B cell (primary cell): ENCODE data around the gene SPOCK3. TPM values are rescaled to one million over a fixed set of nuclear protein-coding genes. Genes with fewer than 3 reads are reported as not detected.

Experiments used
- ATAC-seq: fragments of 200-7000 bp; cut with Tn5 transposase; one replicate; pipeline ENCODE4 v1.10.0; 2021; ENCODE audit warnings: low read depth, mild to moderate bottlenecking, moderate number of reproducible peaks, moderate library complexity
- CTCF ChIA-PET: fragments of 350-600 bp; sonication (Branson Sonifier 250); formaldehyde crosslinking; loops from one replicate; lab custom pipeline; 2021; ENCODE audit warnings: antibody characterized with exemption, inconsistent platforms; lab: Charles Lee
- POLR2A ChIA-PET: fragments of 350-600 bp; sonication (Branson Sonifier 250); formaldehyde crosslinking; loops from one replicate; lab custom pipeline; 2021; ENCODE audit warnings: antibody characterized with exemption; lab: Charles Lee
- DNase-seq: peaks from one replicate; pipeline ENCODE4 v3.0.0; 2013
- H2AFZ ChIP-seq: 2 replicates; pipeline ENCODE4 v1.6.1; 2012; ENCODE audit warnings: mild to moderate bottlenecking, low read depth, low read length; ENCODE audit not compliant: insufficient read depth, poor library complexity, severe bottlenecking
- H3K27ac ChIP-seq, 2 donors: 1 replicate in 1 of 2; 2 replicates in 1 of 2; pipeline ENCODE4 v1.5.1; 2012 to 2013; ENCODE audit warnings: low read length in 2 of 2, mild to moderate bottlenecking in 2 of 2, moderate library complexity in 1 of 2
- H3K27me3 ChIP-seq, 4 experiments: fragments of 200-600 bp in 1 of 4; sonication (generic) in 1 of 4; replicated peaks in 1 of 4; 1 replicate in 2 of 4; 2 replicates in 2 of 4; pipeline versions ENCODE4 v1.6.1 to v1.7.0; 2013 to 2016; ENCODE audit warnings: low read length in 3 of 4, mild to moderate bottlenecking in 2 of 4, mixed read lengths in 1 of 4, moderate library complexity in 1 of 4; ENCODE audit not compliant: insufficient read depth in 4 of 4, control insufficient read depth in 3 of 4; ENCODE audit errors: control extremely low read depth in 1 of 4
- H3K36me3 ChIP-seq, 2 experiments: replicated peaks in 1 of 2; 1 replicate in 1 of 2; 2 replicates in 1 of 2; pipeline versions ENCODE4 v1.6.1 to v1.7.1; 2013; ENCODE audit warnings: low read length in 1 of 2; ENCODE audit not compliant: insufficient read depth in 2 of 2, control insufficient read depth in 1 of 2; ENCODE audit errors: control extremely low read depth in 1 of 2, extremely low read depth in 1 of 2
- H3K4me1 ChIP-seq, 2 donors: fragments of 200-600 bp in 1 of 2; sonication (generic) in 1 of 2; 1 replicate in 1 of 2; 2 replicates in 1 of 2; pipeline versions ENCODE4 v1.5.1 to v1.6.1; 2013 to 2017; ENCODE audit warnings: low read length in 2 of 2; ENCODE audit not compliant: control insufficient read depth in 2 of 2, insufficient read depth in 2 of 2
- H3K4me2 ChIP-seq: replicated peaks from 2 replicates; pipeline ENCODE3; 2012; ENCODE audit warnings: mild to moderate bottlenecking, low read depth, low read length; ENCODE audit not compliant: poor library complexity, severe bottlenecking
- H3K4me3 ChIP-seq, 5 experiments: fragments of 200-600 bp in 1 of 5; sonication (generic) in 1 of 5; 1 replicate in 3 of 5; 2 replicates in 2 of 5; pipeline versions ENCODE4 v1.5.1 to v1.7.0; 2011 to 2016; ENCODE audit warnings: low read length in 4 of 5, mild to moderate bottlenecking in 4 of 5, low read depth in 2 of 5, control low read depth in 1 of 5, moderate library complexity in 1 of 5; ENCODE audit not compliant: insufficient read depth in 1 of 5; ENCODE audit errors: control extremely low read depth in 1 of 5, extremely low read depth in 1 of 5
- H3K79me2 ChIP-seq: fragments of 200-600 bp; sonication (generic); one replicate; pipeline ENCODE4 v1.6.0; 2016; ENCODE audit warnings: low read length; ENCODE audit not compliant: control insufficient read depth, insufficient read depth
- H3K9ac ChIP-seq: fragments of 200-600 bp; sonication (generic); 2 replicates; pipeline ENCODE4 v1.6.1; 2017; ENCODE audit warnings: mild to moderate bottlenecking, low read length, moderate library complexity
- H3K9me3 ChIP-seq, 3 donors: one replicate each; pipeline versions ENCODE4 v1.6.1 to v1.7.1; 2013; ENCODE audit warnings: low read length in 2 of 3; ENCODE audit not compliant: control insufficient read depth in 2 of 3, insufficient read depth in 1 of 3; ENCODE audit errors: control extremely low read depth in 1 of 3
- H4K20me1 ChIP-seq: 2 replicates; pipeline ENCODE4 v1.6.0; 2012; ENCODE audit warnings: mild to moderate bottlenecking, low read length; ENCODE audit not compliant: insufficient read depth, control insufficient read depth, poor library complexity, severe bottlenecking
- H3K27ac Mint-ChIP-seq: one replicate; pipeline ENCODE4 v1.8.0; 2021; ENCODE audit warnings: mixed read lengths
- H3K27me3 Mint-ChIP-seq: one replicate; pipeline ENCODE4 v1.8.0; 2021; ENCODE audit warnings: mixed read lengths
- H3K4me1 Mint-ChIP-seq: one replicate; pipeline ENCODE4 v1.8.0; 2021; ENCODE audit warnings: mixed read lengths
- H3K4me3 Mint-ChIP-seq: one replicate; pipeline ENCODE4 v1.8.0; 2021; ENCODE audit warnings: mixed read lengths
- H3K9me3 Mint-ChIP-seq: one replicate; pipeline ENCODE4 v1.8.0; 2022; ENCODE audit warnings: mixed read lengths; ENCODE audit not compliant: insufficient read depth
- EZH2 ChIP-seq: IDR thresholded peaks from 2 replicates; pipeline ENCODE4 v1.6.1; 2012; ENCODE audit warnings: borderline replicate concordance, low read depth, mild to moderate bottlenecking, moderate library complexity, low read length; ENCODE audit not compliant: insufficient read depth, poor library complexity, severe bottlenecking
- WGBS: methylation state at CpG from one replicate; pipeline ENCODE4 v1.1.5; 2013; ENCODE audit warnings: missing lambda C conversion rate; ENCODE audit not compliant: insufficient coverage; 5-methylcytosine and 5-hydroxymethylcytosine counted together
- intact Hi-C: fragments of 100-400 bp; cut with micrococcal nuclease; formaldehyde crosslinking; loops from one replicate; pipeline ENCODE4 v1.10.0; 2022
- polyA plus RNA-seq: library from polyadenylated mRNA; depleted of rRNA; stranded (reverse); fragments of >200 nt; gene quantifications from 2 replicates; pipeline ENCODE4 v1.2.3, GENCODE V29; 2012
- total RNA-seq, 2 donors: library from RNA; stranded (reverse); fragments of 120-200 nt in 1 of 2; gene quantifications; 1 replicate in 1 of 2; 2 replicates in 1 of 2; pipeline versions ENCODE4 v1.2.3 to v1.2.4, GENCODE V29; 2013 to 2022
- TF ChIP-seq, protein P1 (sequence below): fragments of 200-600 bp; IDR thresholded peaks from one replicate; pipeline ENCODE4 v1.8.0; 2022; ENCODE audit warnings: antibody characterized with exemption, mild to moderate bottlenecking

The SPOCK3 gene
- total and polyA plus RNA-seq, 2 donors (not counting 1 experiment from before 2014, with no cell fraction given): not detected

DNA sequence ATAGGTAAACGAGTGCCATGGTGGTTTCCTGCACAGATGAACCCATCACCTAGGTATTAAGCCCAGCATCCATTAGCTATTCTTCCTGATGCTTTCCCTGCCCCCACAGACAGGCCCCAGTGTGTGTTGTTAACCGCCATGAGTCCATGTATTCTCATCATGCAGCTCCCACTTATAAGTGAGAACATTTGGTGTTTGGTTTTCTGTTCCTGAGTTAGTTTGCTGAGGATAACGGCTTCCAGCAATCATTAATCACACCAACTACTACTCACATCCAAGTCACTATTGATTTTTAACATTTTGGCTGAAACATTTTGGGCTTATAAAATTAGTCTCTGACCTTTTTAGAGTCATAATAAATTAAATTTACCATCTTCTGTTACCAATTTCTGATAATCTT lies 205.3 kb downstream of the SPOCK3 start:
- 71% methylated on average over 1 of the region's 3 CpGs for WGBS

DNA sequence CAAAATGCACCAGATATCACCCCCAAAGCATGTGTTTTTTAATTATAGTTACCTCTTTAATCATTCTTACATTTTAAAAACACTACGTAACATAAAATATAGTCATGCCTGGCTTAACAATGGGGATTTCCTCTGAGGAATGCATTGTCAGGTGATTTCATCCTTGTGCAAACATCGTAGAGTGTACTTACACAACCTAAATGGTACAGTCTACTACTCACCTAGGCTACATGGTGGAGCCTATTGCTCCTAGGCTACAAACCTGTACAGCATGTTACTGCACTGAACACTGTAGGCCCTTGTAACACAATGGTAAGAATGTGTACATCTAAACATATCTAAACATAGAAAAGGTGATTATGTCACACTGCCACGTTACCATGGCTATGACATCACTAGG lies 208.6 kb downstream of the SPOCK3 start:
- no peaks in the 10 kb centered on the region for H3K36me3 ChIP-seq
- Mint-ChIP-seq H3K4me3 (no peak overlapping the region), H3K27me3 (no peaks in the 10 kb centered on the region), H3K4me1 (peaks cover 1% of the 10 kb centered on the region), H3K9me3 (no peaks in the 10 kb centered on the region), H3K27ac (no peak overlapping the region)
- intact Hi-C loops: no loop called here
- no peaks in the 10 kb centered on the region for H3K9me3 ChIP-seq
- ChIA-PET CTCF (interaction anchor here (0.7 kb wide), 1 partner anchor 12 kb away, joined by 5 read pairs; no protein-coding TSS in a partner anchor), POLR2A (no interaction called here)
- ATAC-seq (no peak), DNase-seq (no peak)
- TF ChIP-seq, protein P1, sequence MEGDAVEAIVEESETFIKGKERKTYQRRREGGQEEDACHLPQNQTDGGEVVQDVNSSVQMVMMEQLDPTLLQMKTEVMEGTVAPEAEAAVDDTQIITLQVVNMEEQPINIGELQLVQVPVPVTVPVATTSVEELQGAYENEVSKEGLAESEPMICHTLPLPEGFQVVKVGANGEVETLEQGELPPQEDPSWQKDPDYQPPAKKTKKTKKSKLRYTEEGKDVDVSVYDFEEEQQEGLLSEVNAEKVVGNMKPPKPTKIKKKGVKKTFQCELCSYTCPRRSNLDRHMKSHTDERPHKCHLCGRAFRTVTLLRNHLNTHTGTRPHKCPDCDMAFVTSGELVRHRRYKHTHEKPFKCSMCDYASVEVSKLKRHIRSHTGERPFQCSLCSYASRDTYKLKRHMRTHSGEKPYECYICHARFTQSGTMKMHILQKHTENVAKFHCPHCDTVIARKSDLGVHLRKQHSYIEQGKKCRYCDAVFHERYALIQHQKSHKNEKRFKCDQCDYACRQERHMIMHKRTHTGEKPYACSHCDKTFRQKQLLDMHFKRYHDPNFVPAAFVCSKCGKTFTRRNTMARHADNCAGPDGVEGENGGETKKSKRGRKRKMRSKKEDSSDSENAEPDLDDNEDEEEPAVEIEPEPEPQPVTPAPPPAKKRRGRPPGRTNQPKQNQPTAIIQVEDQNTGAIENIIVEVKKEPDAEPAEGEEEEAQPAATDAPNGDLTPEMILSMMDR: no peak
- no peak for TF ChIP-seq EZH2
- H2AFZ ChIP-seq: no peak overlapping the region
- H3K9ac ChIP-seq: no peak overlapping the region
- H3K27ac ChIP-seq: no peak overlapping the region
- WGBS: 100% methylated on average over 2 of the region's 3 CpGs
- no peaks in the 10 kb centered on the region for H3K4me1 ChIP-seq
- H3K4me3 ChIP-seq: no peak overlapping the region
- H3K4me2 ChIP-seq: no peak overlapping the region
- H4K20me1 ChIP-seq: no peaks in the 10 kb centered on the region
- no peaks in the 10 kb centered on the region for H3K27me3 ChIP-seq
- no peaks in the 10 kb centered on the region for H3K79me2 ChIP-seq

More for the DNA sequence above, 205.3 kb downstream of the SPOCK3 start:
- intact Hi-C loops: no loop called here
- ChIA-PET POLR2A (no interaction called here), CTCF (no interaction called here)
- Histone ChIP-seq H3K4me1 (no peaks in the 10 kb centered on the region), H2AFZ (no peak overlapping the region), H3K4me2 (no peak overlapping the region), H3K27ac (no peak overlapping the region), H4K20me1 (no peaks in the 10 kb centered on the region), H3K36me3 (no peaks in the 10 kb centered on the region), H3K27me3 (no peaks in the 10 kb centered on the region), H3K9me3 (no peaks in the 10 kb centered on the region), H3K4me3 (no peak overlapping the region), H3K79me2 (no peaks in the 10 kb centered on the region), H3K9ac (no peak overlapping the region)
- H3K4me3 Mint-ChIP-seq: no peak overlapping the region
- no peaks in the 10 kb centered on the region for H3K9me3 Mint-ChIP-seq
- DNase-seq (no peak), ATAC-seq (no peak)
- no peaks in the 10 kb centered on the region for H3K4me1 Mint-ChIP-seq
- no peak overlapping the region for H3K27ac Mint-ChIP-seq
- TF ChIP-seq EZH2: no peak
- TF ChIP-seq, protein P1: no peak
- no peaks in the 10 kb centered on the region for H3K27me3 Mint-ChIP-seq
